Measurements from ENCODE around the gene USP54.

- no peak for TF ChIP-seq POLR2A (IDR thresholded peaks at IDR 0.05)
- TF ChIP-seq, protein P1, sequence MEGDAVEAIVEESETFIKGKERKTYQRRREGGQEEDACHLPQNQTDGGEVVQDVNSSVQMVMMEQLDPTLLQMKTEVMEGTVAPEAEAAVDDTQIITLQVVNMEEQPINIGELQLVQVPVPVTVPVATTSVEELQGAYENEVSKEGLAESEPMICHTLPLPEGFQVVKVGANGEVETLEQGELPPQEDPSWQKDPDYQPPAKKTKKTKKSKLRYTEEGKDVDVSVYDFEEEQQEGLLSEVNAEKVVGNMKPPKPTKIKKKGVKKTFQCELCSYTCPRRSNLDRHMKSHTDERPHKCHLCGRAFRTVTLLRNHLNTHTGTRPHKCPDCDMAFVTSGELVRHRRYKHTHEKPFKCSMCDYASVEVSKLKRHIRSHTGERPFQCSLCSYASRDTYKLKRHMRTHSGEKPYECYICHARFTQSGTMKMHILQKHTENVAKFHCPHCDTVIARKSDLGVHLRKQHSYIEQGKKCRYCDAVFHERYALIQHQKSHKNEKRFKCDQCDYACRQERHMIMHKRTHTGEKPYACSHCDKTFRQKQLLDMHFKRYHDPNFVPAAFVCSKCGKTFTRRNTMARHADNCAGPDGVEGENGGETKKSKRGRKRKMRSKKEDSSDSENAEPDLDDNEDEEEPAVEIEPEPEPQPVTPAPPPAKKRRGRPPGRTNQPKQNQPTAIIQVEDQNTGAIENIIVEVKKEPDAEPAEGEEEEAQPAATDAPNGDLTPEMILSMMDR (IDR thresholded peaks at IDR 0.05) = no peak
These were observed 37.4 kb downstream of the USP54 start for GRCh38 chr10:73553761-73554160.

Measured in right lobe of liver (tissue), 4 donors.